WTC11 (cell line): ENCODE results near the gene SNAPC1. TPM values are rescaled to one million over a fixed set of nuclear protein-coding genes. Genes with fewer than 3 reads are reported as not detected.

Source experiments
- ATAC-seq: fragments of 200-7000 bp; cut with Tn5 transposase; 2 replicates; pipeline ENCODE4 v1.10.0; 2021; ENCODE audit warnings: mild to moderate bottlenecking, moderate library complexity
- CTCF ChIA-PET: fragments of 300-600 bp; sonication (Branson Sonifier 250); formaldehyde crosslinking; loops from one replicate; lab custom pipeline; 2021; ENCODE audit warnings: antibody characterized with exemption; lab: Charles Lee
- POLR2A ChIA-PET: fragments of 350-600 bp; sonication (Branson Sonifier 250); formaldehyde crosslinking; loops from one replicate; lab custom pipeline; 2021; ENCODE audit warnings: antibody characterized with exemption; lab: Charles Lee
- DNase-seq: peaks from one replicate; pipeline ENCODE4 v3.0.0; 2021; ENCODE audit warnings: low spot score
- H3K27ac Mint-ChIP-seq: 2 replicates; pipeline ENCODE4 v1.8.0; 2021; ENCODE audit warnings: mixed read lengths
- H3K27me3 Mint-ChIP-seq: 2 replicates; pipeline ENCODE4 v1.8.0; 2021; ENCODE audit warnings: low read depth, mild to moderate bottlenecking, moderate library complexity, mixed read lengths
- H3K36me3 Mint-ChIP-seq: 2 replicates; pipeline ENCODE4 v1.8.0; 2021; ENCODE audit warnings: mixed read lengths
- H3K4me1 Mint-ChIP-seq: 2 replicates; pipeline ENCODE4 v1.8.0; 2022; ENCODE audit warnings: mixed read lengths
- H3K4me3 Mint-ChIP-seq: 2 replicates; pipeline ENCODE4 v1.8.0; 2021; ENCODE audit warnings: mild to moderate bottlenecking, moderate library complexity, mixed read lengths
- H3K9me3 Mint-ChIP-seq: 2 replicates; pipeline ENCODE4 v1.8.0; 2021; ENCODE audit warnings: mixed read lengths
- ARID4B ChIP-seq: sonication (generic); formaldehyde crosslinking; IDR thresholded peaks from 2 replicates; pipeline ENCODE4 v1.8.0; 2023; ENCODE audit warnings: missing genetic modification reagents, mild to moderate bottlenecking, borderline replicate concordance
- FOXP1 ChIP-seq: sonication (generic); formaldehyde crosslinking; IDR thresholded peaks from 2 replicates; pipeline ENCODE4 v1.8.0; 2022; ENCODE audit warnings: missing genetic modification reagents, mild to moderate bottlenecking, moderate library complexity, borderline replicate concordance
- MAX ChIP-seq: sonication (generic); formaldehyde crosslinking; IDR thresholded peaks from 2 replicates; pipeline ENCODE4 v1.8.0; 2022; ENCODE audit warnings: mild to moderate bottlenecking, missing genetic modification reagents
- NR2C2 ChIP-seq: sonication (generic); formaldehyde crosslinking; IDR thresholded peaks from 2 replicates; pipeline ENCODE4 v1.8.0; 2022; ENCODE audit warnings: mild to moderate bottlenecking, missing genetic modification reagents
- NR3C1 ChIP-seq: sonication (generic); formaldehyde crosslinking; conservative IDR thresholded peaks from 2 replicates; pipeline ENCODE4 v1.8.1; 2023; ENCODE audit warnings: low read depth, mild to moderate bottlenecking, missing genetic modification reagents
- PRDM15 ChIP-seq: sonication (generic); formaldehyde crosslinking; IDR thresholded peaks from 2 replicates; pipeline ENCODE4 v1.8.0; 2022; ENCODE audit warnings: missing genetic modification reagents
- SMAD4 ChIP-seq: sonication (generic); formaldehyde crosslinking; IDR thresholded peaks from 2 replicates; pipeline ENCODE4 v1.8.0; 2022; ENCODE audit warnings: mild to moderate bottlenecking, missing genetic modification reagents
- USF1 ChIP-seq: sonication (generic); formaldehyde crosslinking; IDR thresholded peaks from 2 replicates; pipeline ENCODE4 v1.8.0; 2022; ENCODE audit warnings: mild to moderate bottlenecking, missing genetic modification reagents
- USF2 ChIP-seq: sonication (generic); formaldehyde crosslinking; IDR thresholded peaks from 2 replicates; pipeline ENCODE4 v1.8.1; 2023; ENCODE audit warnings: mild to moderate bottlenecking, missing genetic modification reagents, moderate library complexity
- ZNF138 ChIP-seq: sonication (generic); formaldehyde crosslinking; conservative IDR thresholded peaks from 2 replicates; pipeline ENCODE4 v1.8.1; 2022; ENCODE audit warnings: mild to moderate bottlenecking, moderate library complexity, missing genetic modification reagents
- ZNF263 ChIP-seq: sonication (generic); formaldehyde crosslinking; IDR thresholded peaks from 2 replicates; pipeline ENCODE4 v1.8.1; 2022; ENCODE audit warnings: low read depth, mild to moderate bottlenecking, moderate library complexity, missing genetic modification reagents
- ZNF281 ChIP-seq: sonication (generic); formaldehyde crosslinking; IDR thresholded peaks from 2 replicates; pipeline ENCODE4 v1.8.0; 2023; ENCODE audit warnings: mild to moderate bottlenecking, missing genetic modification reagents
- ZNF396 ChIP-seq: fragments of 250-450 bp; sonication (Bioruptor Pico); IDR thresholded peaks from 2 replicates; pipeline ENCODE4 v1.8.0; 2021; ENCODE audit warnings: mild to moderate bottlenecking, moderate library complexity, borderline replicate concordance
- ZNF423 ChIP-seq: fragments of 250-450 bp; sonication (Bioruptor Pico); IDR thresholded peaks from 2 replicates; pipeline ENCODE4 v2.1.2; 2022; ENCODE audit warnings: mild to moderate bottlenecking, moderate library complexity
- total RNA-seq: library from RNA; stranded (reverse); gene quantifications from 3 replicates; pipeline ENCODE4 v1.2.3, GENCODE V29; 2021

Gene SNAPC1
- total RNA-seq, 1 experiment from 2014 or later: 9.5 TPM

- CTCF ChIA-PET: no interaction called here
Measured at GRCh38 chr14:61780125-61780524, 17.9 kb downstream of the SNAPC1 start.

More at GRCh38 chr14:61780125-61780524, 17.9 kb downstream of the SNAPC1 start:
- POLR2A ChIA-PET: no interaction called here
- H3K27ac Mint-ChIP-seq: no peak overlapping the region
- ATAC-seq (no peak), DNase-seq (no peak)
- peaks cover 74% of the 10 kb centered on the region for H3K36me3 Mint-ChIP-seq
- TF ChIP-seq FOXP1 (CRISPR knock-in tag): no peak
- no peak for TF ChIP-seq NR2C2 (CRISPR knock-in tag)
- no peak for TF ChIP-seq ZNF396 (CRISPR knock-in tag)
- TF ChIP-seq ARID4B: no peak
- no peak for TF ChIP-seq MAX (CRISPR knock-in tag)
- TF ChIP-seq USF1 (CRISPR knock-in tag): no peak
- TF ChIP-seq ZNF423 (CRISPR knock-in tag): no peak
- TF ChIP-seq ZNF281 (CRISPR knock-in tag): no peak
- TF ChIP-seq NR3C1 (CRISPR knock-in tag): no peak
- no peak for TF ChIP-seq ZNF138 (CRISPR knock-in tag)
- no peak for TF ChIP-seq USF2 (CRISPR knock-in tag)
- no peak for TF ChIP-seq PRDM15 (CRISPR knock-in tag)
- no peak for TF ChIP-seq SMAD4 (CRISPR knock-in tag)
- no peak for TF ChIP-seq ZNF263 (CRISPR knock-in tag)
- H3K4me3 Mint-ChIP-seq: no peak overlapping the region
- no peaks in the 10 kb centered on the region for H3K27me3 Mint-ChIP-seq
- no peaks in the 10 kb centered on the region for H3K9me3 Mint-ChIP-seq
- H3K4me1 Mint-ChIP-seq: no peaks in the 10 kb centered on the region
